Measurements from ENCODE around the gene GZMA.
"Not testable (repeated sequence)": the region's sequence is repeated elsewhere in the genome, so short reads cannot be mapped to it uniquely, and the experiment has no call there.

The GZMA gene

DNA sequence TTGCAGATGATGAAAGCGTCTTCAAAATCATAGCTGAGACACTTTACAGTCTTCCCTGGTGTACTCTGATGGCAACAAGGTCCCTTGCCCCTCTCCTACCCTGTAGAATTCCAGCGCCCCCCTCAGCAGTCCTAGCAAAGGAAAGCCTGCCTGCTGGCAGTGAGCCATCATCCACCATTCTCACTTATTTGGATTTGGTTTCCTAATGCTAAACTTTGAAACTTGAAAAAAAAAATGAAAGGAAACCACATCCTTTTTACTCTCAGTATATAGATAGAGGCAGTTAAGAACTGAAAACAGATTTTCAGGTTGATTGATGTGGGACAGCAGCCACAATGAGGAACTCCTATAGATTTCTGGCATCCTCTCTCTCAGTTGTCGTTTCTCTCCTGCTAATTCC, at the start of gene GZMA:
Gene GZMA (plus strand): TSS at position 299 of the 400 bp plus-strand sequence. CDS start 37 bp downstream, at position 336.
- no peak within 1 kb of the TSS for H3K27ac ChIP-seq
- DNase-seq (ENCODE audit: low read depth, low spot score), result no peak

DNA sequence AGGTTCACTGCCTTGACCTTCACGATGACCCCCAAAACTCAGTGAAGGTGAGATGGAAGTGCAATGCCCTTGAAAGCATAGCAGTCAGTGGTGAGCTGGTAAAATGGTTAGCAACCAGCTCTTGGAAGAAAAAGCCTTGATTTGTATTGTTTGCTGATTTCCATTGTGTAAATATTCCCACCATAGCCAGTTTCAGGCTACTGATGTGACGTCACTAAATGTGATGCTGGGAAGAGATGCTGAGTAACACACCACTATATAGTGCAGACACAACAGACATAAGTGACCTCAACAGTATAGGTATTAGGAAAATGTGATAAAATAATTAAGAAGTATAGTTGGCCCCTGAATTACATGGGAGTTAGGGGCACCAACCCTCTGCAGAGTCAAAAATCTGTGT, 47.3 kb upstream of the GZMA start:
- DNase-seq (ENCODE audit: low read depth, low spot score), result no peak
- H3K27ac ChIP-seq, result no peak overlapping the region

DNA sequence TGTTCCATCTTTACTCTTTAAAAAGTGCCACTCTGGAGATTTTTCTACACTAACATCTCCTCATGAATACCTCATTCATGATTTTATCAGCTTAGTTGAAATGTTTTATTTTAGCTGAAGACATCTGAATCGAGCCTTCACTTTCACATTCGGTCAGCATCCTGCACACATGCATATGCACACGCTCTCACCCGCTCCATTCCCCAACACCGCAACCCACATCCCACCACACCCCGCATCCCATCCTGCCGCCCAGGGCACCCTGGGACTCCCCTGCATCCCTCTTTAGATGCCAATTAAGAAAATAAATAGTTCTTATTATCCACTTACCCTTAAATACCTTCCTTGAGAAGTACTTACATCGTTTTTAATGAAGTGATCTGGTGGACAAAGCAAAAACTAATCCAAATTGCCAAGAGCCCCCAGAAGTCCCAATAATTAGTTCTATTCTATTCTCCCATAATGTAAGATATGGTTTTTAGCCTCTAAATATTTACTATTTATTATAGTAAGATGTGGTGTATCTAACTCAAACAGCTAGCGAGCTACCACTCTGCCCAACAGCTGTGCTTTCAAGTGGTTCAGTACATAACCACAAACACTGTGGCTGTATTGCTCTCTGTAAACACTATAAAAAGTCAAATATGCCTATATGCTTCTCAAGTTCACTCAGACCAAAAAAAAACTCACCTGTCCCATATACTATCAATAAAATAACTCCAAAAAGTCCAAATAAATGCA, 40.2 kb upstream of the GZMA start:
- no peak overlapping the region for H3K27ac ChIP-seq
- no peak for DNase-seq (ENCODE audit: low read depth, low spot score)

DNA sequence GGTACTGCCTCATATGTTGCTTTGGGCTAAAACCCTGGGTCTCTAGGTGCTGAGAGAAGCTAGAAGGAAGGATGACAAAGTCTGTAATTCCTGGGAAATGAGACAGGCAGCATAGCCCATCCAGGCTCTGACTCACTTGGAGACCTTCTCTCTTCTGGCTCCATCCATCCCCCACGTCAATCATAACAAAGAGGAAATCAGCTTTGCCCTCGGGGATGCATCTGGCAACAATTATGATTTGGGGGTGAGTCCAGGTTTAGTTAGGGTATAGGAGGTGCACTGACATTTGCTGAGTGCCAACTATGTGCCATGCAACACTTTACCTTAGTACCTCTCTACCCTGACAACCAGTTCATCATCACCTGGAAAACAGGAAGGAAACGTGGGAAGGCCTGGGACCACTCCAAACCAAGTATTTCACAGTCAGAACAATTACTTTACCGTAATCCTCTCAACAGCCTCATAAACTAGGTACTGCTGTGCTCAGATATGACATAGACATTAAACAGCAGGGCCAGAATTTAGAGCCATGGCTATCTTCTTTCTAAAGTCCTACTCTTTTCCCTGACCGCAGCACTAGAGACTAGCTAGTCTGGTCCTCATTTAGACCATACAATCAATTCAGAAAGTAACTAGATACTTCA, 39.1 kb upstream of the GZMA start:
- DNase-seq (ENCODE audit: low read depth, low spot score), result no peak
- no peak overlapping the region for H3K27ac ChIP-seq

DNA sequence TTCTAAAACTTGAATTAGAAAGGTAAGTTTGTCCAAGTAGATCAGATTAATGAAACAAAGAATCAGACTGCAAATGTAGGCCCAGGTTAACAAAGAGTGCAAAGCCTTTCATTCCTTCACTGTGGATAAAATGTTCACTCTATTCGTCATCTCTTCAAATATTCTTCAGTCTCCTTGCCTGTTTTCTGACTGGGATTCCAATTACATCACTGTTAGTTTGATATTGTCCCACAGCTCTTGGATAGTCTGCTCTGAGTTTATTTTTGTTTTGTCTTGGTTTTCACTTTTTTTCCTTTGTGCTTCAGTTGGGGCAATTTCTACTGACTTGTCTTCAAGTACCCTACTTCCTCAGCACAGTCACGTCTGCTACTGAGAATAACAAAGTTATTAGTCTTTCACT, 38.5 kb upstream of the GZMA start:
- DNase-seq (ENCODE audit: low read depth, low spot score), result no peak
- H3K27ac ChIP-seq, result no peak overlapping the region

DNA sequence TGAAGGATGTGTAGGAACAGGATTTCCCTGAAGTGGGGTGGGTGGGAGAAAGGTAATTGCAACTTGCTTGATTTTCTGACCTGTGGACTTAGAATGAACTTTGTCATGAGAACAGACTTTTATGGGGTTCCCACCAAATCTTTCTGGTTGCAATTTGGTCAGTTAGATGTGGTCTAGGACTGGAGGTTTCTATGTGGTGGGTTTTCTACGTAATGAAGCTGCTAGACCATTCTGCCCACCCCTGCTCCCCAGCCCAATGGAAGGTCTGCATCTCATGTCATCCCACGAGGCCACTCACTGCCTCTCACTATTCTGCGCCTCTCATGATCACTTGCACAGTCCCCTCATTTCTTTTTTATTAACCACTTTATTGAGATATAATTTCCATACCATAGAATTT, 37.9 kb upstream of the GZMA start:
- DNase-seq (ENCODE audit: low read depth, low spot score), result no peak
- no peak overlapping the region for H3K27ac ChIP-seq

DNA sequence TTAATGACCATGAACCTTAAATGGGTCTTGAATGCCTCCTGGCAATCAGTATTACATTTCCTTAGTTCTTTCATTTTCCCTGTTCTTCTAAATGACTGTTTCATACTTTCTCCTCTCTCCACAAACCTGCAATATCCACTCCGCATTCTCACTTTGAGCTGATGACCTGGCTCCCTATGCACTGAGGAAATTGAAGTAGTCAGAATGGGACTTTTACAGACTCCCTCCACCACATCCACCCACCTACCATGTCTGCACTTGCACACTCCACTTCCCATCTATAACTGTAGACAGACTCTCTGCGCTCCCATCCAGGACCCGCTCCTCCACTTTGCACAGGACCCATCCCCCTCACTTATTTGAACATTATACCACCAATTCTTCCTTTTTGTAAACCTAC, 36.2 kb upstream of the GZMA start:
- no peak overlapping the region for H3K27ac ChIP-seq
- DNase-seq (ENCODE audit: low read depth, low spot score), result no peak

DNA sequence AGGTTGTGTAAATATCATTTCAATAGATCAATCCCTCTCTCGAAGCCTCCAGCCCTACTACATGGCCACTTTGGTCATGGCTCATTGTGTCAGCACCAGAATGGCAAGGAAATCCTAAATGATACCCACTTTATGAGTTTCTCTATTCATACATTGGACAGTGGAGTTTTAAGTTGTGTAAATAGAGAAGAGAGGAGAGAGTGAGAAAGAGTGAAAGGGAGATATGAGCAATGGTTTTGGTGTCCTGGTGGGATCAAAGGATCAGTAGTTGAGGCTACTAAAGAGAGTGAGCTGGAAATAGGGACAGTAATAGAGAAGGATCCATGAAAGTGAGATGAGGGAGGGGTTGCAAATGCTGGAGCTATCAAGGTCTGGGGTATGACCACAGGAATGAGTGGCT, 31.5 kb upstream of the GZMA start:
- no peak overlapping the region for H3K27ac ChIP-seq
- no peak for DNase-seq (ENCODE audit: low read depth, low spot score)

DNA sequence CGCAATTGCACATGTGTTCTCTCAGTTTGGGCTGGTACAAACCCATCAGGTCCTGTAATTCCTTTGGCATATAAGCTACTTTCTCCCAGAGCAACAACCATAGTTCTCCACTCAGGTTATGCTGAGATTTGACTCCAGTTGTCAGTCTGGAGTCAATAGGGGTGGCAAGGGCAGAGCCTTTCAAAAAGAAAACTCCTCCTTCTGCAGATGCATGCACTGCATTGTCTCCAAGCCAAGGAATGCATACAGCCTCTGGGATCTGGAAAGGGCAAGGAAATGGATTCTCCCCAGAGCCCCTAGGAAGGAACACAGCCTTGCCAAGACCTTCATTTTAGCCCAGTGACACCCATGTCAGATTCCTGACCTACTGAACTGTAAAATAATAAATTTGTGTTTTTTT, 31.0 kb upstream of the GZMA start:
- no peak overlapping the region for H3K27ac ChIP-seq
- no peak for DNase-seq (ENCODE audit: low read depth, low spot score)

DNA sequence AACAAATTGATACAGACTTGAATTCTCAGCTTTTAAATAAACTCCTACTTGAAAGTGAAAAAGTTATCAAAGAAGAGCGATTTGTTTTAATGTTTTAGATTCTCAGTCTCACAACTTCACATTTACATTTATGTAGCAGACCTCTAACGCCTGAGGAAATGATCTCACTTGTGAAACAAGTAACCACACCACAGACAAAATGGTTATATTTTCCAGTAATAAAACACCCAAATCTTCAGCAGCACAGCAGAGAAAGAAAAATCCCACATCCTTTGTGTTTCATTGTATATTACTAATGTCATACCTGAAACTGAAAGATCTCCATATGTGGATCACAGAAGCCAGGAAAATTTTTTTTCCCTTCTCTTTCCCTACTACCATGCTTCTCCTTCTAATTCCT, 29.8 kb upstream of the GZMA start:
- DNase-seq (ENCODE audit: low read depth, low spot score), result no peak
- no peak overlapping the region for H3K27ac ChIP-seq

DNA sequence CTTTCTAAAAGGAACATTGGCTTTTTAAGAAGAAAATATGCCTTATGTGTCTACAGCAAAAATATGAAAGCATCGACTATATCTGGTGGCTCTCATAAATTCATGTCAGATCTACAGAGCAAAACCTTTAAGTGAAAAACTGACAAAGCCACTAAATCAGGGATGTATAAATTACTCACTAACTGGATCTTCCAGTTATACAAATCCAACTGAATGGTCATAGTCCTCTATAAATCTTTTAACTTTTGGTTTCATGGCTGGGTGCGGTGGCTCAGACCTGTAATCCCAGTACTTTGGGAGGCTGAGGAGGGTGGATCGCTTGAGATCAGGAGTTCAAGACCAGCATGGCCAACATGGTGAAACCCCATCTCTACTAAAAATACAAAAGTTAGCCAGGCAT, 29.2 kb upstream of the GZMA start:
- no peak for DNase-seq (ENCODE audit: low read depth, low spot score)
- H3K27ac ChIP-seq, result no peak overlapping the region

DNA sequence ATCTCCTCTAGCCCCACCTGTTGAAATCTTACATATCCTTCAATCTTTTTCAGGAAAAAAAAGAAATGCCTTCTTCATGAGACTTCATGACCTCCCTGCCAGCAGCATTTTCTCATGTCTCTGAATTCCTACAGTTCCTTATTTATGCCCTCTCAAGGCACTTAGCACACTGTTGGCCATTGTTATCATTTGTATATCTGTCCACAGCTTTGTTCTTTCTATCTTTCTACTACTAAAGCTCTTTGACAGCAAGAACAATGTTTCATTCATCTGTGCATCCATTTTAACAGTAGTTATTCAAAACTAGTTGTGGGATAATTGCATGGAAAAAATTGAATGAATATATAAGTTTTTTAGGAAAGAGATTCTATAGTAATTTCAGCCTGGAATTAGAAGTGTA, 20.9 kb upstream of the GZMA start:
- no peak overlapping the region for H3K27ac ChIP-seq
- DNase-seq (ENCODE audit: low read depth, low spot score), result no peak

DNA sequence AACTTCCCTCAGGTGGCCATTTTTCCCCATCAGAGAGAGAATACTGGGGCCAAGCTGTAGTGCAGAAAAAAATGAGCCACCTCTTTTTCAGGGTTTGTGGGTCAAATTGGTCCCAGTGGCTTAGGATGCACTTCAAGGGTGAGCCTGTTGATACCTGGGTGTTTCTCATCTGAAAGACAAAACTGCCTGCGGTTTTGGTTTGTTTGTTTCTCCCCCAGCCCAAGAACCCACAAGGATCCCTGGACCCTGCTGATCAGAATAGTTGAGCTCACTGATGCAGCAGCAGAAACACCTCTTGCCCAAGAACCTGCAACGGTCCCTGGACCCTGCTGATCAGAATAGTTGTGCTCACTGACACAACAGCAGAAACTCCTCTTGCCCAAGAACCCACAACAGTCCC, 13.1 kb upstream of the GZMA start:
- not testable (repeated sequence) for H3K27ac ChIP-seq; DNase-seq (ENCODE audit: low read depth, low spot score)

DNA sequence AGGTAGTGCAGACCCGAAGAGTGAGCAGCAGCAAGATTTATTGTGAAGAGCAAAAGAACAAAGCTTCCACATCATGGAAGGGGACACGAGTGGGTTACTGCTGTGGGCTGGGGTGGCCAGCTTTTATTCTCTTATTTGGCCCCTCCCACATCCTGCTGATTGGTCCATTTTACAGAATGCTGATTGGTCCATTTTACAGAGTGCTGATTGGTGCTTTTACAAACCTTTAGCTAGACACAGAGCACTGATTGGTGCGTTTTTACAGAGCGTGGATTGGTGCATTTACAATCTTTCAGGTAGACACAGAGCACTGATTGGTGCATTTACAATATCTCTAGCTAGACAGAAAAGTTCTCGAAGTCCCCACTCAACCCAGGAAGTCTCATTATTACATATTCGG, 11.4 kb upstream of the GZMA start:
- not testable (repeated sequence) for DNase-seq (ENCODE audit: low read depth, low spot score); H3K27ac ChIP-seq

DNA sequence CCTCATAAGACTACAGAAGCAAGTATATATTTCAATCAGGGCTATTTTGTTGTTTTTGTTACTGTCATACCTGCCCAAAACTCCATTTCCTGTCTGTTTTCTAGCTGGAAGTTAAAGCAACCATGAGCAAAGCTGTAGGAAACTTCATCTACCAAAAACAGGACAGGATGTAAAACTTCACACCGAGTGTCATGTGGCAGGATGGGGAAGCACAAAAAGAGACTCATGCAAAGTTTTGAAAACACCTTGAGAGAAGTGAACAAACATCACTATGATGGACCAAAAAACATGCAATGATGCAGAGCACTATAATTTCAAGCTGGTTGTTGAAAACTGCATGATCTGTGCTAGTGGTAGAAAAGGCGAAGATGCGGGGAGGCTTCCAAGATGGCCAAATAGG, 6.3 kb upstream of the GZMA start:
- DNase-seq (ENCODE audit: low read depth, low spot score), result no peak
- H3K27ac ChIP-seq, result no peak overlapping the region

DNA sequence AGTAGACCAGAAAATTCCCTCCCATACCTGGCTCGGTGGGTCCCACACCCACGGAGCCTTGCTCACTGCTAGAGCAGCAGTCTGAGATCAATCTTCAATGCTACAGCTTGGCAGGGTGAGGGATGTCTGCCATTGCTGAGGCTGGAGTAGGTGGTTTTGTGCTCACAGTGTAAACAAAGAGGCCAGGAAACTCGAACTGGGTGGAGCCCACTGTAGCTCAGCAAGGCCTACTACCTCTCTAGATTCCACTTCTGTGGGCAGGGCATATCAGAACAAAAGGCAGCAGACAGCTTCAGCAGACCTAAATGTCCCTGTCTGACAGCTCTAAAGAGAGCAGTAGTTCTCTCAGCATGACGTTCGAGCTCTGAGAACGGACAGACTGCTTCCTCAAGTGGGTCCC, 5.6 kb upstream of the GZMA start:
- no peak for DNase-seq (ENCODE audit: low read depth, low spot score)
- H3K27ac ChIP-seq, result no peak overlapping the region

DNA sequence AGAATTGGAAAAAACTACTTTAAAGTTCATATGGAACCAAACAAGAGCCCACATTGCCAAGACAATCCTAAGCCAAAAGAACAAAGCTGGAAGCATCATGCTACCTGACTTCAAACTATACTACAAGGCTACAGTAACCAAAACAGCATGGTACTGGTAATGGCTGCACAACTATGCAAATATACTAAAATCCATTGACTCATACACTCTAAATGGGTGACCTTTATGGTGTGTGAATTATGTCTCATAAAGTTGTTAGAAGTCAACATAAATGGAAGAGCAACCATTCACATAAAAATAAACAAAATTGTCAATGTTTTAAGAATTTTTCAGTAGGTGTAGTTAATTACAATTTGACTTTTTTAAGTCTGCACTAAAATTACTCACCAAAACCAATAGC, 1.3 kb upstream of the GZMA start:
- H3K27ac ChIP-seq; DNase-seq (ENCODE audit: low read depth, low spot score): not testable (repeated sequence)

DNA sequence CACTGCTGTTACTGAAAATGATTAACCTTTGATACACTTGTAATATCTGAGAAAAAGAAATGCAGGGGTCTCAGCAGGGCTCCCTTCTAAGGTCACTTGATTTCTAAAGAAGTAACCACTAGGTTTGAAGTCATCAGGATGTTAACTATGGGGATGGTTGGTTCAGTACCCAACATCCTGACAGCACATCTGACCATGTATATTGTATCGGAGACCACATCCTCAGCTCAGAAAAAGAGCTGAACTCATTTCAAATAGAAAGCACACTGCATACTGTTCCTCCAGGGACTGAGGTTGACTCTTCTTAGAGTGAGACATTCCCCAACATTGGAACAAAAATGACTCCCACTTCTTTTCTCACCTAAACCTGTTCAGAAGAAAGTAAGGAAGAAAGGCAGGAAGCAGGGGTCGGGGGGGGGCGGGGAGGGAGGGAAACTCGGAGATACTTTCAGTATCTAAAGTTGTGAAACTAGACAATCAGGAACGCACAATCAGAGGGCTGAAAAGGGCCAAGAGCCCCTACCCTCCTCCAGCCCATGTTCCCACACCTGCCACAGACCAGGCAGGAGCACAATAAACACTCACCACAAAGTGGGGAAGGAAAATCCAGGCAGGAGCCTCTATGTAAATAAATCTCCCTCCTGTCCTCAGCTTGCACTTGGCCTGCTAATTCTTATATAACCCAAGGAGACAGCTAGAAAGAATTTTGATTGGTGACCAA, 730 bp upstream of the GZMA start:
- no peak overlapping the region for H3K27ac ChIP-seq
- no peak for DNase-seq (ENCODE audit: low read depth, low spot score)

DNA sequence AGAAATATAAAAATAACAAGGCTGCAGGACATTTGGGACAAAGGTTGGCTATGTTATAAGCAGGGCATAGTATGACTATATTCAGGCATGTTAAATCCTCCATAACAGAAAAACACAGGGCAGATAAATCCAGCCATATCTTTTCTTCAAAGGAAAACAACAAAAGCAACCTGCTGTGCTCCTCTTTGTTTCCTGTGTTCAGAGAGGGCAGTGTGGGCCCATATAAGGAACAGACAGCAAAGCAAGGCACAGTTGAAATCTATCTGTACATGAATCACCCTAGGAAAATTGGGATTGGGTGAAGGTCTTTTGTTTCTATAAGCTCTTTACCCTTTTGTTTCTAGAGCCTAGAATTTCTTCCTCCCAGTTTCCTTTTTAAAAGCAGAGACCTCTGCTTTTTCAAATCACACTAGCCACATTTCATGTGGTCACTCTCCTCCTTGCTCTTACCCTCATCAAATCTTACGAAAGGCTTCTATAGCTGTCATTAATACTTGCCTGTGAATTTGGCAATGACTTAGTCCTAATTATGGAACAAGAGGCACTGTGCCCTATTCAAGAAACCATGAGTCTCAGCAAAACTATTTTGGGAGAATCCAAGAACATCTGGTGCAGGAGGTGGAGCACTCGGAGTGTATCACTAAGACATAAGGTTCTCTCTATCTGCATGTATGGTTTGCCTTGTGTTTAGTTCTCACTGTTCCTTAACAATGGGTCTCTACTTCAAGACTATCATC, 1.8 kb downstream of the GZMA start:
- H3K27ac ChIP-seq, result no peak overlapping the region
- DNase-seq (ENCODE audit: low read depth, low spot score), result no peak

DNA sequence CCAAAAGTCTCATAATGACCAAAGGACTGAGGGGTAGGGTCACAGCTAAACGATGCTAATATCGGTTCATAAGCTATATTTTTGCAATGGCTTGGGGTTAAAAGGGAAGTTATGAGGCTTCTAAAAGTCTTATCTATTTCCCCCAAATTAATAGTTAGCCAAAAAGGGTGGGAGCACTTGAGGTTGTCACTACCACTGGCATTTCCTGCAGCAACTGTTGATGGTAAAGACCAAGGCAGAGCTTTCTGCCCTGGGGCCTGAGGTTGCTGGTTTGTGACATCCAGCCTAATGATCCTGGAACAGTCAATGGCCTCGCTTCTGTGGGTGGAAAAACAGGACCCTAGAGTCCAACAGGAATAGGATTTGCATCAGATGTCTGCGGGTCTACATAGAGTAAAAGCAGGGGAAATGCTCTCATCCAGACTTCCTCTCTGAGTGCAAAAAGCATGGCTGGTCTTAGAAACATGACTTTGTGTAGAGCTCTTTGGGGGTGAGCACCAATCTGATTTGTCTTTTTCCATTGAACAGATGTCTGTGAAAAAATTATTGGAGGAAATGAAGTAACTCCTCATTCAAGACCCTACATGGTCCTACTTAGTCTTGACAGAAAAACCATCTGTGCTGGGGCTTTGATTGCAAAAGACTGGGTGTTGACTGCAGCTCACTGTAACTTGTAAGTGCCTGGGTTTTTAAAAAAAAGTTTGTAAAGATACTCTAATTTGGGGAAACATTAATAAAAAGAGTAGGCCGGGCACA, 2.7 kb downstream of the GZMA start:
- no peak for DNase-seq (ENCODE audit: low read depth, low spot score)
- no peak overlapping the region for H3K27ac ChIP-seq
